SU-DHL-6 (cell line): ENCODE data around the gene CNEP1R1.

Source experiments
- H2AFZ ChIP-seq: fragments of 200-600 bp; sonication (generic); 2 replicates; pipeline ENCODE4 v1.6.1; 2014; ENCODE audit warnings: low read depth, mild to moderate bottlenecking, moderate library complexity, mixed read lengths, antibody characterized with exemption, low read length; ENCODE audit not compliant: severe bottlenecking
- H3F3A ChIP-seq: fragments of 200-600 bp; shearing (Covaris generic); 2 replicates; pipeline ENCODE4 v1.6.0; 2016; ENCODE audit warnings: antibody characterized with exemption, mild to moderate bottlenecking; ENCODE audit not compliant: insufficient read depth
- H3K27ac ChIP-seq: fragments of 200-600 bp; sonication (generic); 2 replicates; pipeline ENCODE4 v1.5.1; 2016; ENCODE audit warnings: low read depth, mild to moderate bottlenecking, low read length, moderate library complexity, mixed read lengths
- H3K27me3 ChIP-seq: fragments of 200-600 bp; sonication (generic), shearing (Covaris generic); 2 replicates; pipeline ENCODE4 v1.6.0; 2014; ENCODE audit warnings: mild to moderate bottlenecking, low read length
- H3K36me3 ChIP-seq: fragments of 200-600 bp; sonication (generic); 2 replicates; pipeline ENCODE4 v1.6.1; 2014; ENCODE audit warnings: mild to moderate bottlenecking, low read length, mixed read lengths
- H3K4me2 ChIP-seq: fragments of 300-600, 200-600 bp; shearing (Covaris generic), sonication (generic); 2 replicates; pipeline ENCODE4 v1.6.0; 2014; ENCODE audit warnings: low read length, low read depth, mild to moderate bottlenecking; ENCODE audit not compliant: poor library complexity, severe bottlenecking
- H3K4me3 ChIP-seq: fragments of 200-600 bp; sonication (generic); 2 replicates; pipeline ENCODE4 v1.5.1; 2014; ENCODE audit warnings: antibody characterized with exemption, low read length, mild to moderate bottlenecking, mixed read lengths; ENCODE audit not compliant: insufficient read depth, poor library complexity, severe bottlenecking
- H3K79me2 ChIP-seq: fragments of 200-600 bp; sonication (generic); 2 replicates; pipeline ENCODE4 v1.6.1; 2014; ENCODE audit warnings: mild to moderate bottlenecking, low read length, moderate library complexity; ENCODE audit not compliant: insufficient read depth
- H3K9ac ChIP-seq: fragments of 200-600 bp; sonication (generic); 2 replicates; pipeline ENCODE4 v1.7.0; 2014; ENCODE audit warnings: mild to moderate bottlenecking, low read length
- H3K9me2 ChIP-seq: fragments of 200-600 bp; sonication (generic); replicated peaks from 2 replicates; pipeline ENCODE4 v1.6.1; 2014; ENCODE audit warnings: low read length; ENCODE audit not compliant: insufficient read depth
- H3K9me3 ChIP-seq: fragments of 200-600 bp; sonication (generic); 2 replicates; pipeline ENCODE4 v1.6.1; 2014; ENCODE audit warnings: low read length, mixed read lengths; ENCODE audit not compliant: insufficient read depth
- H4K20me1 ChIP-seq: fragments of 200-600 bp; sonication (generic); 2 replicates; pipeline ENCODE4 v1.6.1; 2014; ENCODE audit warnings: low read depth, mild to moderate bottlenecking, antibody characterized with exemption, low read length, moderate library complexity, mixed read lengths
- EZH2phosphoT487 ChIP-seq: fragments of 200-600 bp; sonication (generic), shearing (Covaris generic); conservative IDR thresholded peaks from 2 replicates; pipeline ENCODE4 v1.6.1; 2018; ENCODE audit warnings: mild to moderate bottlenecking, antibody characterized with exemption, low read length, moderate library complexity, mixed read lengths
- TF ChIP-seq, protein P1 (sequence below): fragments of 200-600 bp; sonication (generic); IDR thresholded peaks from one replicate; pipeline ENCODE4 v1.5.1; 2017; ENCODE audit warnings: antibody characterized with exemption, mild to moderate bottlenecking, low read length, moderate library complexity; ENCODE audit not compliant: insufficient read depth, poor library complexity, severe bottlenecking

Gene CNEP1R1

DNA sequence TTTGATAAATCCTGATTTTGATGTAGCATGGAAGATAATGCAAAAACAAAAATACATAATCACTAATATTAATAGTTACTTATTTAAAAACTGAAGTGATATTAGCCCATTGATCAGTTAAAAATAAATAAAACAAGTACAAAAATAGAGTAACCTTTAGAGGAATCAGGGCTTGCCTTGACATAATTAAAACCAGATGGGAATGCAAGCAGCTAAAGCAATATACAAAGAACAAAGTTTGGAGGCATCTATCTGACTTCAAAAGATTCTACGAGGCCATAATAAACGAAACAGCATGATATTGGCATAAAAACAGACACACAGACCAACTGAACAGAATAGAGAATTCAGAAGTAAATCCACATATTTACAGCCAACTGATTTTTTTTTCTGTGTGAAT, 25.8 kb downstream of the CNEP1R1 start:
- no peaks in the 10 kb centered on the region for H3F3A ChIP-seq
- no peaks in the 10 kb centered on the region for H3K9me3 ChIP-seq
- H4K20me1 ChIP-seq = no peaks in the 10 kb centered on the region
- no peak overlapping the region for H3K27ac ChIP-seq
- H3K36me3 ChIP-seq = no peaks in the 10 kb centered on the region
- no peak overlapping the region for H3K4me2 ChIP-seq
- H2AFZ ChIP-seq = no peak overlapping the region
- TF ChIP-seq, protein P1, sequence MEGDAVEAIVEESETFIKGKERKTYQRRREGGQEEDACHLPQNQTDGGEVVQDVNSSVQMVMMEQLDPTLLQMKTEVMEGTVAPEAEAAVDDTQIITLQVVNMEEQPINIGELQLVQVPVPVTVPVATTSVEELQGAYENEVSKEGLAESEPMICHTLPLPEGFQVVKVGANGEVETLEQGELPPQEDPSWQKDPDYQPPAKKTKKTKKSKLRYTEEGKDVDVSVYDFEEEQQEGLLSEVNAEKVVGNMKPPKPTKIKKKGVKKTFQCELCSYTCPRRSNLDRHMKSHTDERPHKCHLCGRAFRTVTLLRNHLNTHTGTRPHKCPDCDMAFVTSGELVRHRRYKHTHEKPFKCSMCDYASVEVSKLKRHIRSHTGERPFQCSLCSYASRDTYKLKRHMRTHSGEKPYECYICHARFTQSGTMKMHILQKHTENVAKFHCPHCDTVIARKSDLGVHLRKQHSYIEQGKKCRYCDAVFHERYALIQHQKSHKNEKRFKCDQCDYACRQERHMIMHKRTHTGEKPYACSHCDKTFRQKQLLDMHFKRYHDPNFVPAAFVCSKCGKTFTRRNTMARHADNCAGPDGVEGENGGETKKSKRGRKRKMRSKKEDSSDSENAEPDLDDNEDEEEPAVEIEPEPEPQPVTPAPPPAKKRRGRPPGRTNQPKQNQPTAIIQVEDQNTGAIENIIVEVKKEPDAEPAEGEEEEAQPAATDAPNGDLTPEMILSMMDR = no peak
- TF ChIP-seq EZH2phosphoT487 = no peak
- H3K27me3 ChIP-seq = no peaks in the 10 kb centered on the region
- no peaks in the 10 kb centered on the region for H3K9me2 ChIP-seq
- no peaks in the 10 kb centered on the region for H3K79me2 ChIP-seq
- no peak overlapping the region for H3K9ac ChIP-seq
- H3K4me3 ChIP-seq = no peak overlapping the region

DNA sequence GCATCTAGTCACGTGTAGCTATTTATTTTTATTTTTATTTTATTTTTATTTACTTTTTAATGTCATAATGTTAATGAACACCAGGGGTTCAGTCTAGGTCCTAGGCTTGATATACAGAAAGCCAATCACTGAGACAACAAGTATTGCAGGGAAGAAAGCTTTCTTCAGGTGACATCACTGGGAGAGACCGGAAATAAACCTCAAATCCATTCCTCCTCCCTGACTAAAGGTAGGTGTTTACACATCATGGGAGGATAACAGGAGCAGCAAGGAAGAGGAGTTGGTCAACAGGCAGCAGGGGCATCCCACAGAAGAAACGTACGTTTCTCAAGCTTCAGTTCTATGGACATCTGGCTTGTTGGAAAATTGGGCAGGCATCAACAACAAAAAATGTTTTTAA, 31.2 kb downstream of the CNEP1R1 start:
- Histone ChIP-seq H3K9ac (no peak overlapping the region), H3K36me3 (no peaks in the 10 kb centered on the region), H3K4me3 (no peak overlapping the region), H3K79me2 (no peaks in the 10 kb centered on the region), H4K20me1 (no peaks in the 10 kb centered on the region), H3K27me3 (no peaks in the 10 kb centered on the region), H3K9me3 (peaks cover 5% of the 10 kb centered on the region; the same call in 1 of the 2 replicates), H3K9me2 (no peaks in the 10 kb centered on the region), H3K4me2 (no peak overlapping the region), H3K27ac (no peak overlapping the region), H2AFZ (no peak overlapping the region), H3F3A (no peaks in the 10 kb centered on the region)
- TF ChIP-seq EZH2phosphoT487 = no peak
- TF ChIP-seq, protein P1 = no peak

DNA sequence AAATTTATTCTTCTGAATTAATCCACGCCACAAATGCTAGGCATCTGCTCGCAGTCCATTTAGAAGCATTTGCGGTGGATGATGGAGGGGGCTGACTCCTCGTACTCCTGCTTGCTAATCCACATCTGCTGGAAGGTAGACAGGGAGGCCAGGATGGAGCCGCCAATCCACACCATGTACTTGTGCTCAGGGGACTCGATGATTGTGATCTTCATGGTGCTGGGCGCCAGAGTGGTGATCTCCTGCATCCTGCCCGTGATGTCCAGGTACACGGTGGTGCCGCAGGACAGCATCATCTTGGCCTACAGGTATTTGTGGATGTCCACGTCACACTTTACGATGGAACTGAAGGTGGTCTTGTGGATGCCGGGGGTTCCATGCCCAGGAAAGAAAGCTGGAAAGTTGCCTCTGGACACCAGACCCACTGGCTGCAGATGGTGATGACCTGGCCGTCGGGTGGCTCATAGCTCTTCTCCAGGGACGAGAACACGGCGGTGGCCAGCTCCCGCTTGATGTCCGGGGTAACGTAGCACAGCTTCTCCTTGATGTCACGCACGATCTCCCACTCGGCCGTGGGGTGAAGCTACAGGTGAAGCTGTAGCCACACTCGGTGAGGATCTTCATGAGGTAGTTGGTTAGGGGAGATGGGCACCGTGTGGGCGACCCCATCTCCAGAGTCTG, 33.2 kb downstream of the CNEP1R1 start:
- no peak overlapping the region for H3K9ac ChIP-seq

More for the DNA sequence above, 33.2 kb downstream of the CNEP1R1 start:
- Histone ChIP-seq H3K9me2 (no peaks in the 10 kb centered on the region), H3K79me2 (no peaks in the 10 kb centered on the region), H3K27ac (no peak overlapping the region), H3F3A (no peaks in the 10 kb centered on the region), H3K27me3 (no peaks in the 10 kb centered on the region), H3K4me2 (no peak overlapping the region), H3K4me3 (no peak overlapping the region), H2AFZ (no peak overlapping the region), H3K36me3 (no peaks in the 10 kb centered on the region), H3K9me3 (peaks cover 5% of the 10 kb centered on the region; the same call in 1 of the 2 replicates), H4K20me1 (no peaks in the 10 kb centered on the region)
- no peak for TF ChIP-seq EZH2phosphoT487
- TF ChIP-seq, protein P1 = no peak
